HG03565 (cell line): ENCODE data around the gene AGFG2.

Experiments
- ATAC-seq: cut with Tn5 transposase; IDR thresholded peaks from one replicate; pipeline ENCODE4 v1.9.1; 2021; ENCODE audit warnings: mild to moderate bottlenecking, moderate library complexity; ENCODE audit not compliant: unreplicated experiment

AGFG2 gene

DNA sequence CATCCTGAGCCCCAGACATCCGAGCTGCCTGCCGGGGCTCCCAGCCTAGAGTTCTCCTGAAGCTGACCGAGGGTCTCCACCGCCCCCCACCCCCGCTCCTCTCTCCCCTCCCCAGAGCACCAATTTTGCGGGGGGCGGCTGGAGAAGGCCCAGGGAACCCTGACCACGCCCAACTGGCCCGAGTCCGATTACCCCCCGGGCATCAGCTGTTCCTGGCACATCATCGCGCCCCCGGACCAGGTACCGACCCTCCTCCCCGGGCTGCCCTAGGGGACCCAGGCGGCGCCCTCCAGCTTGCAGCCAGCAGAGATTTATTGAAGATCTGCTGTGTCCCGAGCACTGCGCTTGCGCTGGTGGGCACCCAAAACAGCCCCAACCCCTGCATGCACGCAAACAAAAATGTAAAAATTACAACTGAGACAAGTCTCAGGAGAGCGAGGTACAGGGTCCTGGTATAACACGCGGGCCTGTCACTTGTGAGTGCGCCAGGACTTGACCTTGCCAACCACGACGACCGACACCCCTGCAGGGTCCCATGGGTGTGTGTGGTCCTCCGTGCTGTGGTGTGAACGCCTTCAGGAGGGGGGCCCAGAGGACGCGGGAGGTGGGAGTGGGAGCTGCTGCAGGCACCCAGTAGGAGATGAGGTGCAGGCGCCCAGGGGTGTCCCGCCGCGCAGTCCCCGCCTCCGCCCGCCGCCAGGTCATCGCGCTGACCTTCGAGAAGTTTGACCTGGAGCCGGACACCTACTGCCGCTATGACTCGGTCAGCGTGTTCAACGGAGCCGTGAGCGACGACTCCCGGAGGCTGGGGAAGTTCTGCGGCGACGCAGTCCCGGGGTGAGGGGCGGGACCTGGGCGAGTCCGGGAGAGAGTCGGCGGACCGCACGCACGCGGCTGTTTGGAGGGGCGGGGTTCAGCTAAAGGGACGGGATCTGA lies 66.2 kb downstream of the AGFG2 start:
- no peak for ATAC-seq

DNA sequence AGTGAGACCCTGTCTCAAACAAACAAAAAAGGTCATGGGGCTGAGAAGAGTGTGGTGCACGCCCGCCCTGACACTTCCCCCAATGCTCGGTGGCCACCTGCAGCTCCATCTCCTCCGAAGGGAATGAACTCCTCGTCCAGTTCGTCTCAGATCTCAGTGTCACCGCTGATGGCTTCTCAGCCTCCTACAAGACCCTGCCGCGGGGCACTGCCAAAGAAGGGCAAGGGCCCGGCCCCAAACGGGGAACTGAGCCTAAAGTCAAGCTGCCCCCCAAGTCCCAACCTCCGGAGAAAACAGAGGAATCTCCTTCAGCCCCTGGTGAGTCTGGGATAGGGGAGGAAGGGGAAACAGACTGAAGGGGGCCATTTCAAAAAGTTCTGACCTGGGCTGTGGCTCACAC lies 67.3 kb downstream of the AGFG2 start:
- ATAC-seq: no peak

DNA sequence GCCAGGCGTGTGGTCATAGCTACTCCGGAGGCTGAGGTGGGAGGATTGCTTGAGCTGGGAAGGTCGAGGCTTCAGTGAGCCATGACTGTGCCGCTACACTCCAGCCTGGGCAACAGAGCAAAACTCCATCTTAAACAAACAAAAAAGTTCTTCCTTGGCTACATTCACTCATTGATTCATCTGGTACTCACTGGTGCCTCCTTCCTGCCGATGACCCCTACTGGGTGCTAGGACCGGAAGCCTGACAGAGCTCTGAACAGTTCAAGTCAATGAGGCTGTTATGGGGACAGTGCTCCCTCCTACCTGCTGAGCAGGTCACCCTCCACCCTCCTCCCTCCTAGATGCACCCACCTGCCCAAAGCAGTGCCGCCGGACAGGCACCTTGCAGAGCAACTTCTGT lies 68.1 kb downstream of the AGFG2 start:
- no peak for ATAC-seq

DNA sequence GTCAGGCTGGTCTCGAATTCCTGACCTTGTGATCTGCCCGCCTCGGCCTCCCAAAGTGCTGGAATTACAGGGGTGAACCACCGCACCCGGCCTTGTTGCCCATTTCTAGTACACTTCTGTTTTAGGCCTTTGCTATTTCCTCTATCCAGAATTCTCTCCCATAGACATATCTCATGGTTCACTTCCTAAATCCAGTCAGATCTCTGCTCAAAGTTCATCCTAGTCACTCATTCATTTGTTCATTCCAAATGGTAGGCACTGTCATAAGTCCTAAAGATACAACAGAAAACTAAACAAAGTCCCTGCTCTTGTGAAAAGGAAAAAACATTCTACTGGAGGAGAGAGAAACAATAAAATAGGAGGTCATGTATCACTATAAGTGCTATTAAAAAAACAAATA lies 71.0 kb downstream of the AGFG2 start:
- no peak for ATAC-seq

DNA sequence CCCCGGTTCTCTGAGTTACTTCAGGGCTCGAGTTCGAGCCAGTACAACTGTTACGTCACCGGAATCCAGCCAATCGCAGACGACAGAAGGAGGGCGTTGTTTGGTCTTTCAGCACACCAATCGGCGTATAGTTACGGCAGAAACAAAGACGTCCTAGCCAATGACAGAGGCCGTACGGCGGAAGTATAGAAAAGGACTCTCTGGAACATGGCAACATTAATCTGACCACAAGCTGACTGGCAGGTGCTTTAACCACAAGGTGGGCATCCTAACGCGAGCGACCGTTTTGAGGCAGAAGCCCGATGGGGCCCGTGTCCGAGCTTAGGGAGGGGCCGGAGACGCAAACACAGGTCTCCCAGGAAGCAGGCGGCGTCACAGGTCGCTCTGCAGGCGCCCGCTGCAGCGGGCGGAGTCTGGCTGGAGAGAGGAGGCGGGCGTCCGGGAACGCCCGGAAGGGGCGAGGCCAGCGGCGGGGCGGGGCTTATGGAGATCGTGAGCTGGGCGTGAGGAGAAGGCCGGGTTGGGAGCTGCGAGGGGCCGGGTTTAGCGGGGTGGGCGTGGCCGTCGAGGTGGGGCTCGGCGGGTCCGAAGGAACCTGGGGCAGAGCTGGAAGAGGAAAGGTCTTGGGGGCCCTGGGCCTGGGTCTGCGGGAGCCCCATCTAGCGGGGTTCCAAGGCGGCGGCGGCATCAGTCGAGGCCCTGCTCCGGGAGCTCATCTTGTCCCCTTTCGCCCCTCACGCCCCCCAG lies 73.2 kb downstream of the AGFG2 start, which contains the start of gene MOSPD3:
Gene MOSPD3 (plus strand): TSS at position 558 of the 747 bp plus-strand sequence. CDS start 252 bp downstream, outside the sequence.
- peak; percentile 85 for ATAC-seq

DNA sequence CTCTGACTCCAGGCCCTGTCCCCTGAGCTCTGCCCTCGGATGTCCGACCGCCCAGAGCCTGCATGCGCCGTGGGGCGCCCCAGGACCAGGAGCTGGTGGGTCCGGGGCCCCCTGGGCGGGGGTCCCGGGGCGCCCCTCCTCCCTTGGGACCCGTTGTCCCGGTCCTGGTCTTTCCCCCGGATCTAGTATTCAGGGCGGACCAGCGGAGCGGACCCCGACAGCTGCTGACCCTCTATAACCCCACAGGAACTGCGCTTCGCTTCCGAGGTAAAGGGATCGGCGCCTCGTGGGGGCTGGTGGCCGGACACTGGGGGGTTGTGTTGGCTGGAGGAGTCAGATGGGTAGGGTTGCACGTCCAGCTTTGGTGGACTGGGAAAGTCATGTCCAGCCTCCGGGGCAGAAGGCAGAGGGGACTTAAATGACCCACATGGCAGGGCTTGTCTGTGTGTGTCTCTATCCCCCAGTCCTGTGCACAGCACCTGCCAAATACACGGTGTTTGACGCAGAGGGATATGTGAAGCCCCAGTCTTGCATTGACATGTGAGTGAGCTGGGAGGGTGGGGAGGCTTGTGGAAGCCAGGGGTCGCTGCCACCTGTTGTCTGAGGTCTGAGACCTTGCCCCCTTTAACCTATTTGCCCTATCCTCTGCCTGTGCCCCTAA lies 73.9 kb downstream of the AGFG2 start:
- ATAC-seq: no peak

DNA sequence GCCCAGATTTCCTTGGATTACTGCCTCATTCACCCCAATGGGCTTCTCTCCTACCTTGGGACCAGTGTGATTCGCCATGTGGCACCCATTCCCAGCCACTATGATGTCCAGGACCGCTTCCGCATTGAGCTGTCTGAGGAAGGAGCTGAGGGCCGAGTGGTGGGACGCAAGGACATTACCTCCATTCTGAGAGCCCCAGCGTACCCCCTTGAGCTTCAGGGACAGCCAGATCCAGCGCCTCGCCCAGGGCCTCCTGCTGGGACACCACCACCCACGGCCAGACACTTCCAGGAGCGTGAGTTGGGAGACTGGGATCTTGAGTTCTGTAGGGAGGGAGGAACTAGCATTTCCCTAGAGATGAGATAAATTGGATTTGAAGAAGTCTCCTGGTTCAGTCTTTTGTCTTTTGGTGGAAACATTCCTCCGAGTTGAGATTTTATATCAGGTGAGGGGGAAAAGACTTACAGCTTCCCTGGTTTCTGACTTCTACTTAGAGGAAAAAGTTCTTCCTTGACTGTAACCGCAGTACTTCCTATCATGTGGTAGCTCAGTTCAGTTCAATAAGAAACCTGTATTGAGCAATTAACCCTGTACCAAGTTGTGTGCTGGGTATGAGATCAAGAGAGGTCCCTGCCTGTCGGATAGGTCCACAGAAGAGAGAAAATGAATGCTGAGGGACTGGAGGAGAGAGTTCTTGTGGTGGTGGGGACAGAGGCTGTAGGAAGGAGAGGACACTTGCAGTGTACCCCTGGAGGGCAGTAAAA lies 74.6 kb downstream of the AGFG2 start:
- ATAC-seq: no peak

DNA sequence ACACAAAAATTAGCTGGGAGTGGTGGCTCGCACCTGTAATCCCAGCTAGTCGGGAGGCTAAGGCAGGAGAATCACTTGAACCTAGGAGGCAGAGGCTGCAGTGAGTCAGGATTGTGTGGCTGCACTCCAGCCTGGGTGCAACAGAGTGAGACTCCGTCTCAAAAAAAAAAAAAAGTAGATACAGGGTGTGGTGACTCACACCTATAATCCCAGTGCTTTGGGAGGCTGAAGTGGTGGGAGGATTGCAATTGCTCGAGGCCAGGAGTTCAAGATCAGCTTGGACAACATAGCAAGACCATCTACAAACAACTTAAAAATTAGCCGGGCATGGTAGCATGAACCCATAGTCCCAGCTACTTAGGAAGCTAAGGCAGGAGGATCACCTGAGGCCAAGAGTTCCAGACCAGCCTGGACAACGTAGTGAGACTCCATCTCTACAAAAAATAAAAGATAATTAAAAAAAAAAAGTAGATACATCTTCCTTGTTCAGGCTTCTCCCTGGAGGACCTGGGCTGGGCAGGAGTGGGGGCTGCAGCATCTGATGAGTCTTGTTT lies 75.4 kb downstream of the AGFG2 start:
- no peak for ATAC-seq
